ENCODE measurements around the gene KCNH5. TPM values are rescaled to one million over a fixed set of nuclear protein-coding genes. Genes with fewer than 3 reads are reported as not detected.

Gene KCNH5, protein sequence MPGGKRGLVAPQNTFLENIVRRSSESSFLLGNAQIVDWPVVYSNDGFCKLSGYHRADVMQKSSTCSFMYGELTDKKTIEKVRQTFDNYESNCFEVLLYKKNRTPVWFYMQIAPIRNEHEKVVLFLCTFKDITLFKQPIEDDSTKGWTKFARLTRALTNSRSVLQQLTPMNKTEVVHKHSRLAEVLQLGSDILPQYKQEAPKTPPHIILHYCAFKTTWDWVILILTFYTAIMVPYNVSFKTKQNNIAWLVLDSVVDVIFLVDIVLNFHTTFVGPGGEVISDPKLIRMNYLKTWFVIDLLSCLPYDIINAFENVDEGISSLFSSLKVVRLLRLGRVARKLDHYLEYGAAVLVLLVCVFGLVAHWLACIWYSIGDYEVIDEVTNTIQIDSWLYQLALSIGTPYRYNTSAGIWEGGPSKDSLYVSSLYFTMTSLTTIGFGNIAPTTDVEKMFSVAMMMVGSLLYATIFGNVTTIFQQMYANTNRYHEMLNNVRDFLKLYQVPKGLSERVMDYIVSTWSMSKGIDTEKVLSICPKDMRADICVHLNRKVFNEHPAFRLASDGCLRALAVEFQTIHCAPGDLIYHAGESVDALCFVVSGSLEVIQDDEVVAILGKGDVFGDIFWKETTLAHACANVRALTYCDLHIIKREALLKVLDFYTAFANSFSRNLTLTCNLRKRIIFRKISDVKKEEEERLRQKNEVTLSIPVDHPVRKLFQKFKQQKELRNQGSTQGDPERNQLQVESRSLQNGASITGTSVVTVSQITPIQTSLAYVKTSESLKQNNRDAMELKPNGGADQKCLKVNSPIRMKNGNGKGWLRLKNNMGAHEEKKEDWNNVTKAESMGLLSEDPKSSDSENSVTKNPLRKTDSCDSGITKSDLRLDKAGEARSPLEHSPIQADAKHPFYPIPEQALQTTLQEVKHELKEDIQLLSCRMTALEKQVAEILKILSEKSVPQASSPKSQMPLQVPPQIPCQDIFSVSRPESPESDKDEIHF
- total RNA-seq (2022; extraction: Qiagen RNA extraction; ENCODE audit: low read depth): not detected in 5 replicates

GRCh38 chr14:63045234-63045611, at the start of gene KCNH5:
TSS of gene KCNH5 (minus strand) at chr14:63045458. CDS start at chr14:63045186, 272 bp downstream.

Other genes with a start within 250 kb of the KCNH5 start
- gene RHOJ, start 159.0 kb upstream of the KCNH5 start, total RNA-seq (2022; extraction: Qiagen RNA extraction; ENCODE audit: low read depth): not detected in 5 replicates